Measurements from ENCODE around the gene OSBPL2. TPM values are rescaled to one million over a fixed set of nuclear protein-coding genes. Genes with fewer than 3 reads are reported as not detected.

Gene OSBPL2
- total and polyA plus RNA-seq, 3 experiments from 2014 or later: 24.5 to 24.7 (median 24.6) TPM

GRCh38 chr20:62285151-62285550 is 46.8 kb downstream of the OSBPL2 start:
- DNase-seq: no peak
- Histone ChIP-seq H3K36me3 (ENCODE audit: insufficient read depth, low read length) (peaks cover 28% of the 10 kb centered on the region), H3K4me1 (ENCODE audit: insufficient read depth, low read length) (no peaks in the 10 kb centered on the region), H3K27me3 (ENCODE audit: insufficient read depth, low read length, poor library complexity, severe bottlenecking) (no peaks in the 10 kb centered on the region), H3K9me3 (ENCODE audit: low read length) (no peaks in the 10 kb centered on the region), H3K27ac (ENCODE audit: low read depth, low read length) (no peak overlapping the region), H3K4me3 (ENCODE audit: low read length) (no peak overlapping the region)
- H3K27ac Mint-ChIP-seq: peak overlapping the region in 2 of 8 donors; percentile 54 to 60
- no peaks in the 10 kb centered on the region for H3K9me3 Mint-ChIP-seq
- H3K27me3 Mint-ChIP-seq: no peaks in the 10 kb centered on the region
- peaks cover 0 to 81% (median 16%) of the 10 kb centered on the region in 3 donors for H3K36me3 Mint-ChIP-seq
- POLR2A ChIA-PET: no interaction called here
- no peak overlapping the region for H3K4me3 Mint-ChIP-seq
- no peaks in the 10 kb centered on the region for H3K4me1 Mint-ChIP-seq
- CTCF ChIA-PET: no interaction called here

DNA sequence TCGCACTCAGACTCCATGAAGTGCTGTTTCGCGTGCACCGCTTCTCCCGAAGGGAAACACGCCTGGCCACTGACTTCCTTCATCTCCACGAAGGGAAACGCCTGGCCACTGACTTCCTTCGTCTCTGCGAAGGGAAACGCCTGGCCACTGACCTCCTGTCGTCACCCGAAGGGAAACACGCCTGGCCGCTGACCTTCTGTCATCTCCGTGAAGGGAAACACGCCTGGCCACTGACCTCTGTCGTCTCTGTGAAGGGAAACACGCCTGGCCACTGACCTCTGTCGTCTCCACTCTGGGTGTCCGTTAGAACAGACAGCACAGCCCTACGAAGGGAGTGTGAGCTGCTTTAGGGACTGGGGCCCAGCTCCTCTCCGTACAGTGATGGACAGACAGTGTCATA is 47.4 kb downstream of the OSBPL2 start:
- no peaks in the 10 kb centered on the region for H3K9me3 ChIP-seq (ENCODE audit: low read length)
- CTCF ChIA-PET: interaction anchor here (1.4 kb wide), 1 partner anchor 17 kb away, joined by 3 read pairs; the partner anchor contains the start of gene ADRM1
- Mint-ChIP-seq H3K27me3 (no peaks in the 10 kb centered on the region), H3K4me3 (no peak overlapping the region), H3K27ac (no peak overlapping the region), H3K9me3 (no peaks in the 10 kb centered on the region), H3K4me1 (no peaks in the 10 kb centered on the region), H3K36me3 (peaks cover 0 to 75% (median 16%) of the 10 kb centered on the region in 3 donors)
- H3K36me3 ChIP-seq (ENCODE audit: insufficient read depth, low read length): peaks cover 22% of the 10 kb centered on the region
- H3K4me3 ChIP-seq (ENCODE audit: low read length): no peak overlapping the region
- no peak overlapping the region for H3K27ac ChIP-seq (ENCODE audit: low read depth, low read length)
- H3K4me1 ChIP-seq (ENCODE audit: insufficient read depth, low read length): no peaks in the 10 kb centered on the region
- DNase-seq: no peak
- no peaks in the 10 kb centered on the region for H3K27me3 ChIP-seq (ENCODE audit: insufficient read depth, low read length, poor library complexity, severe bottlenecking)
- POLR2A ChIA-PET: no interaction called here

GRCh38 chr20:62286493-62287064 is 48.3 kb downstream of the OSBPL2 start:
- Mint-ChIP-seq H3K27ac (no peak overlapping the region), H3K4me1 (peaks cover 3 to 6% (median 3%) of the 10 kb centered on the region in 3 donors)

DNA sequence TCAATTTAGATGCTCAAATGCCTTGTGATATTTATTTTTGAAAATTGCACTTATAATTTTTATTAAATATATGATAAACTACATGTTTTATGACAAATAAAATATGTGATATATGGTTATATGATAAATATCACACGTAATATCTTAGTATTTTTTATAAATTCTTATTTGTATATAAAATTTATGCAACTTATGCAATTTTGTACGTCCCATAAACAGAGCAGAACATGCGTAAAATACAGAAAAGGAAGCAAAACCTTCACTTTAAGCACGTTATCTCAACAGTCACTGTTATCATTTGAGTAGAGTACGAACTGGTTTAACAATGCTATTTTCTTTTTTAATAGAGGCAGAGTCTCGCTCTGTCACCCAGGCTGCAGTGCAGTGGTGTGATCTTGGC is 48.8 kb downstream of the OSBPL2 start:
- Histone ChIP-seq H3K9me3 (ENCODE audit: low read length) (no peaks in the 10 kb centered on the region), H3K36me3 (ENCODE audit: insufficient read depth, low read length) (peaks cover 8% of the 10 kb centered on the region), H3K27ac (ENCODE audit: low read depth, low read length) (no peak overlapping the region), H3K27me3 (ENCODE audit: insufficient read depth, low read length, poor library complexity, severe bottlenecking) (no peaks in the 10 kb centered on the region), H3K4me1 (ENCODE audit: insufficient read depth, low read length) (peaks cover 3% of the 10 kb centered on the region), H3K4me3 (ENCODE audit: low read length) (no peak overlapping the region)
- no peak for DNase-seq
- no peak overlapping the region for H3K4me3 Mint-ChIP-seq
- ChIA-PET POLR2A (no interaction called here), CTCF (interaction anchor here (1.4 kb wide), 1 partner anchor 15 kb away, joined by 3 read pairs; the partner anchor contains the start of gene ADRM1)
- peaks cover 7 to 11% (median 8%) of the 10 kb centered on the region in 3 donors for H3K4me1 Mint-ChIP-seq
- no peaks in the 10 kb centered on the region for H3K27me3 Mint-ChIP-seq
- H3K36me3 Mint-ChIP-seq: peaks cover 0 to 71% (median 8%) of the 10 kb centered on the region in 3 donors
- H3K9me3 Mint-ChIP-seq: no peaks in the 10 kb centered on the region
- no peak overlapping the region for H3K27ac Mint-ChIP-seq

More at GRCh38 chr20:62286493-62287064, 48.3 kb downstream of the OSBPL2 start:
- no peak for DNase-seq
- Histone ChIP-seq H3K9me3 (ENCODE audit: low read length) (no peaks in the 10 kb centered on the region), H3K36me3 (ENCODE audit: insufficient read depth, low read length) (peaks cover 14% of the 10 kb centered on the region), H3K27ac (ENCODE audit: low read depth, low read length) (no peak overlapping the region), H3K4me3 (ENCODE audit: low read length) (no peak overlapping the region), H3K27me3 (ENCODE audit: insufficient read depth, low read length, poor library complexity, severe bottlenecking) (no peaks in the 10 kb centered on the region), H3K4me1 (ENCODE audit: insufficient read depth, low read length) (no peaks in the 10 kb centered on the region)
- Mint-ChIP-seq H3K4me3 (no peak overlapping the region), H3K36me3 (peaks cover 0 to 73% (median 12%) of the 10 kb centered on the region in 3 donors), H3K27me3 (no peaks in the 10 kb centered on the region), H3K9me3 (no peaks in the 10 kb centered on the region)
- CTCF ChIA-PET: interaction anchor here (1.4 kb wide), 1 partner anchor 16 kb away, joined by 3 read pairs; the partner anchor contains the start of gene ADRM1
- POLR2A ChIA-PET: no interaction called here

DNA sequence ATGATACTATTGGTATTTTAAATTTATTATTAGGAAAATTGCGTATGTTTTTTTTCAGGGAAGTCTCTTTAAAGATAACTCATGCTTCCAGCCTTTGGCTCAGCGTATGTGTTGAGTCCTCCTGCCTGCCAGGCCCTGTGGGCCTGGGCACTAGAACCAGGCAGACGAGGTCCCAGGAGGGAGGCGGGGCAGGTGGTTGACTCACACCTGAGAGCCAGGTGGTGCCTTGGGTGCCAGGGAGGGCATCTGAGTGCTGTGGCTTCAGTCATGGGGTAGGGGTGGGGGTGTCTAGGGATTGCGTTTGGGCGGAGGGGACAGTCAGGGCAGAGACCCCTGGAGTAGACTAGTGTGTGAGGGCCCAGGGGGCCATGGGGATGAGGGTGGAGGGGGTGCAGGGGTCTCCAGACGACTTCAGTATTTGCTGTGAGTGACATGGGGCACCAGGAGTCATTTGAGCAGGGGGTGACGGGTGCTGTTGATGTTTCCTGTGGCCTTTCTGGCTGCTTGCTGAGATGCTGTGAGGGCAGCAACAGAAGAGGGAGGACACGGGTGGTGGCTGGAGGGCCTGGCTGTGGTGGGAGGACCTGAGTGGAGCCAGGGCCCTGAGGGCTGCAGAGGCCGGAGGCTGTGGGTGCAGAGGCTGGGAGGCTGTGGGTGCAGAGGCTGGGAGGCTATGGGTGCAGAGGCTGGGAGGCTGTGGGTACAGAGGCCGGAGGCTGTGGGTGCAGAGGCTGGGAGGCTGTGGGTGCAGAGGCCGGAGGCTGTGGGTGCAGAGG is 49.6 kb downstream of the OSBPL2 start:
- Histone ChIP-seq H3K4me3 (ENCODE audit: low read length) (no peak overlapping the region), H3K27ac (ENCODE audit: low read depth, low read length) (no peak overlapping the region), H3K27me3 (ENCODE audit: insufficient read depth, low read length, poor library complexity, severe bottlenecking) (no peaks in the 10 kb centered on the region), H3K36me3 (ENCODE audit: insufficient read depth, low read length) (peaks cover under 1% of the 10 kb centered on the region), H3K9me3 (ENCODE audit: low read length) (no peaks in the 10 kb centered on the region), H3K4me1 (ENCODE audit: insufficient read depth, low read length) (peaks cover 5% of the 10 kb centered on the region)
- Mint-ChIP-seq H3K27me3 (no peaks in the 10 kb centered on the region), H3K4me3 (no peak overlapping the region), H3K27ac (peak overlapping the region in 2 of 8 donors; percentile 73 to 90), H3K9me3 (no peaks in the 10 kb centered on the region), H3K4me1 (peaks cover 10 to 17% (median 13%) of the 10 kb centered on the region in 3 donors), H3K36me3 (peaks cover 0 to 67% (median 6%) of the 10 kb centered on the region in 3 donors)
- CTCF ChIA-PET: no interaction called here
- DNase-seq: no peak
- POLR2A ChIA-PET: no interaction called here

GRCh38 chr20:62288535-62289105 is 50.3 kb downstream of the OSBPL2 start:
- H3K9me3 ChIP-seq (ENCODE audit: low read length): no peaks in the 10 kb centered on the region
- H3K4me1 ChIP-seq (ENCODE audit: insufficient read depth, low read length): peaks cover 5% of the 10 kb centered on the region
- H3K27ac ChIP-seq (ENCODE audit: low read depth, low read length): no peak overlapping the region
- Mint-ChIP-seq H3K4me1 (peaks cover 13 to 17% (median 16%) of the 10 kb centered on the region in 3 donors), H3K4me3 (no peak overlapping the region), H3K27ac (peak overlapping the region in 2 of 8 donors; percentile 25 to 43), H3K36me3 (peaks cover 0 to 66% (median 5%) of the 10 kb centered on the region in 3 donors), H3K9me3 (no peaks in the 10 kb centered on the region), H3K27me3 (no peaks in the 10 kb centered on the region)
- no peak overlapping the region for H3K4me3 ChIP-seq (ENCODE audit: low read length)
- DNase-seq: no peak
- POLR2A ChIA-PET: no interaction called here
- no peaks in the 10 kb centered on the region for H3K27me3 ChIP-seq (ENCODE audit: insufficient read depth, low read length, poor library complexity, severe bottlenecking)
- no peaks in the 10 kb centered on the region for H3K36me3 ChIP-seq (ENCODE audit: insufficient read depth, low read length)
- CTCF ChIA-PET: no interaction called here

DNA sequence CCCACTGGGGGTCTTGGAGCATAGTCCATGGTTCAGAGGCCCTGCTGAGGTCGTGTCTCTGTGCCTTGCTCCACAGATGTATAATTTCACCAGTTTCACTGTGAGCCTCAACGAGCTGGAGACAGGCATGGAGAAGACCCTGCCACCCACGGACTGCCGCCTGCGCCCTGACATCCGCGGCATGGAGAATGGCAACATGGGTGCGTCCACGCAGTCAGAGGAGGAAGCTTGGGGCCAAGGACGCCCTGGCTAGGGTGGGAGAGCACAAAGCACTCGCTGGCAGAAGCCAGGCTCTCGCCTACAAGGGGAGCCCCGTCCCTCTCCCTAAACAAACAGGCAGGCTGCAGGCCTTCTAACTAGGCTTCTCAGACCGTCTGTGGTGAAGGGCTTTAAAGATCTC is 50.8 kb downstream of the OSBPL2 start:
- no peaks in the 10 kb centered on the region for H3K9me3 Mint-ChIP-seq
- ChIA-PET CTCF (no interaction called here), POLR2A (no interaction called here)
- no peaks in the 10 kb centered on the region for H3K9me3 ChIP-seq (ENCODE audit: low read length)
- peak overlapping the region in 1 of 8 donors; percentile 33 for H3K27ac Mint-ChIP-seq
- no peaks in the 10 kb centered on the region for H3K36me3 ChIP-seq (ENCODE audit: insufficient read depth, low read length)
- H3K4me3 ChIP-seq (ENCODE audit: low read length): no peak overlapping the region
- H3K27me3 ChIP-seq (ENCODE audit: insufficient read depth, low read length, poor library complexity, severe bottlenecking): no peaks in the 10 kb centered on the region
- peaks cover 15 to 22% (median 16%) of the 10 kb centered on the region in 3 donors for H3K4me1 Mint-ChIP-seq
- H3K4me3 Mint-ChIP-seq: no peak overlapping the region
- peaks cover 0 to 66% (median 5%) of the 10 kb centered on the region in 3 donors for H3K36me3 Mint-ChIP-seq
- DNase-seq: no peak
- H3K27me3 Mint-ChIP-seq: no peaks in the 10 kb centered on the region
- H3K4me1 ChIP-seq (ENCODE audit: insufficient read depth, low read length): peaks cover 5% of the 10 kb centered on the region
- no peak overlapping the region for H3K27ac ChIP-seq (ENCODE audit: low read depth, low read length)

- Mint-ChIP-seq H3K4me3 (no peak overlapping the region), H3K36me3 (peaks cover 0 to 64% (median 5%) of the 10 kb centered on the region in 3 donors), H3K27me3 (no peaks in the 10 kb centered on the region), H3K4me1 (peaks cover 15 to 22% (median 16%) of the 10 kb centered on the region in 3 donors), H3K27ac (no peak overlapping the region), H3K9me3 (no peaks in the 10 kb centered on the region)
- Histone ChIP-seq H3K36me3 (ENCODE audit: insufficient read depth, low read length) (no peaks in the 10 kb centered on the region), H3K9me3 (ENCODE audit: low read length) (no peaks in the 10 kb centered on the region), H3K4me3 (ENCODE audit: low read length) (no peak overlapping the region), H3K4me1 (ENCODE audit: insufficient read depth, low read length) (peaks cover 5% of the 10 kb centered on the region), H3K27ac (ENCODE audit: low read depth, low read length) (no peak overlapping the region), H3K27me3 (ENCODE audit: insufficient read depth, low read length, poor library complexity, severe bottlenecking) (no peaks in the 10 kb centered on the region)
- ChIA-PET CTCF (no interaction called here), POLR2A (no interaction called here)
- no peak for DNase-seq
Observed at GRCh38 chr20:62289898-62290297, 51.6 kb downstream of the OSBPL2 start.
